Activated effector memory CD4-positive, alpha-beta T cell treated with Interleukin-2 at 50 U/mL for 16 hours (primary cell): ENCODE measurements around the gene YTHDF1.

Experiments used
- DNase-seq: peaks from one replicate; pipeline ENCODE4 v3.0.0-alpha.2; 2020

YTHDF1 gene

DNA sequence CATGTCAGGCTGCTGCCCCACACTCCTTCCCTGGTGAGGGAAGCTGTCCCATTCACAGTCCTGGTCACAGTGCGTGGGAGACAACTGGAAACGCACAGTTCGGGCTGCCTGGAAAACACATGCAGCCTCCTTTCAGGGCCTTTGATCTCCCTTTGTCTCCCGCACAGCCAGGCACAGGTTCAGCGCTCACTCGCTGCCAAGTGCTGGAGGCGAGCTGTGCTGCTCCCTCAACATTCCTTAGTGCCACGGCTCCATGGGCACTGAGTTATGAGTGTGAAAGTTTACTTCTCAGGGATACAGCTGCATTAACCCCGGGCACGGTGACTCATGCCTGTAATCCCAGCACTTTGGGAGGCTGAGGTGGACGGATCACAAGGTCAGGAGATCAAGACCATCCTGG, 9.1 kb downstream of the YTHDF1 start:
- DNase-seq = no peak

DNA sequence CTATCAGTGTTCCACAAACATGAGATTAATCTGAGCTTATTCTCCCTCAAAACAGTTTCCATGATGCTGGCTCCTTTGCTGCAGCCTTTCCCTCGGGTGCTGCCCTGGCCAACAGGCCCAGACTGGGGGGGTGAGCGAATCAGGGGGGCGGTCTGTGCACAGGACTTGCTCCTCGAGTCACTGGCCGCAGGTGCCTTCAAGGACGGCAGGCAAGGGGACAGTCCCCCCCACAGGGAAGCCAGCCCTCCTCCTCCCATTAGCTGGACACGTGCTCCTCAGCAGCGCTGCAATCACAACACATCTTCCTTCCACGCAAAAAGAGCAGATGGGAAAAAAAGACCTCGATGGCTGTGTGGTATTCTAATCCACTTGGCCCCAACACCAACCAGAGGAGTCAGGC, 10.0 kb downstream of the YTHDF1 start:
- no peak for DNase-seq

DNA sequence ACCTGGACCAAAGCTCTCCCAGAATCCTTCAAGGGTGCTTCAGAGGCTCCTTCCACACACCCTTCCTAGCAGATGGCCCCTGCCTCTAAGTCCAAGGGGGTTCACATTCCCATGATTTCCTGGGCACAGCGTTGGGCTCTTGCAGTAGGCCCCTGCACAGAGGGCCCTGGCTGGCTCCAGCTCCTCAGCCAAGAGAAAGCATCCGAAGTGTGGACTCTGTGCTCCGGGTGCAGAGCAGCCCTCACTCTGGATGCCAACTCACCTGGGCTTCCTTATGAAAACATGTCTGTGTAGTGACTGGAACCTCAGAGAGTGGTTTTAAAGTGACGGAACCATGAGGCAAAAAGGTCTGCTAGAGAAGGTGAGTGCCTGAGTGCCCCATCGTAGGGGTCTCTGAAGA, 11.6 kb downstream of the YTHDF1 start:
- no peak for DNase-seq

DNA sequence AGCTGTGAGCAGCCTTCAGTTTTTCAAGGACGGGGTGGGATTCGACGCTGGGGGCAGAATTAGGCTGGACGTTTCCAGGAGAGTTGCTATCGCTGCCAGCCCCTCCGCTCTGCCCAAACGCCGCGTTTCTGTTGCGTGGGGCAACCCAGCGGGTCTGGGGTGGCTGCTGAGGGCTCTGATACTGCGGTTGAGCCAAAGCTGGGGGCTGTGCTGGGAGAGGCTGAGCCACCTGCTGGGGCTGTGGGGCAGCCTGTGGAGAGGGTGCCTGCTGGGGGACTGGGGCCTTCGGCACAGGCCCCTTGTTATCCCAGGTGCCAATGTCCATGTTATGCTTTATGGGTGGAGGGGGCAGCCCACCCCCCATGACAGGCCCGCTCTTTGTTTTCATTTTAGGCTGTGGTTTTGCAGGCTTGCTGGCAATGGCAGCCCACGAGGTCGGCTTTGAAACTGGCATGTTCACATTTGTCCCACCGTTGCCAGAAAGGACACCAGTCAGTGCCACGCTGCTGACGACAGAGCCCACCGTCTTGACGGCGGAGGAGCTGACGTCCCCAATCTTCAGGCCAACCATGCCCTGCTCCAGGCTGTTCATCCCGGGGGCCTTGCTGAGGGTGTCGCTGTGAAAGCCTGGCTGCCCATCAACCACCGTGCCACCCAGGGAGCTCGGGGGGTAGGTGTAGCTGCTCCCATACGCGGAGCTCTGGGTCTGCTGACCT, 13.0 kb downstream of the YTHDF1 start:
- no peak for DNase-seq

DNA sequence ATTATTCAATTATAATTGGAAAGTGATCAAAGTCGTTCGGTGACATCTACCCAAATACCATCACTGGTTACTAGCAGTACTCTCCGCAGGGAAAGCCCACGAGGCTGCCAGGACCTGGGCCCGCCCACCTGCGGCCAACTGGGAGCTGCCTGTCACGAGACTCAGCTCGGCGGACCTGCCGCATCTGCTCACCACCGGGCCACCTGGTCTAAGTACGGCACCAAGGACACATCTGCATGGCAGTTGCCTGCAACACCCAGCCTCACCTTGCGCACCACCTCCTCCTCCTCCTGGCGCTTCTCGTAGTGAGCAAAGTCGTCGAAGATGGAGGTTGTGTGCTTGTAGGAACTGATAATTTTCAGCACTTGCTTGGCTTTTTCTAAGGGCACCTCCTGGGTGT, 13.9 kb downstream of the YTHDF1 start:
- no peak for DNase-seq

DNA sequence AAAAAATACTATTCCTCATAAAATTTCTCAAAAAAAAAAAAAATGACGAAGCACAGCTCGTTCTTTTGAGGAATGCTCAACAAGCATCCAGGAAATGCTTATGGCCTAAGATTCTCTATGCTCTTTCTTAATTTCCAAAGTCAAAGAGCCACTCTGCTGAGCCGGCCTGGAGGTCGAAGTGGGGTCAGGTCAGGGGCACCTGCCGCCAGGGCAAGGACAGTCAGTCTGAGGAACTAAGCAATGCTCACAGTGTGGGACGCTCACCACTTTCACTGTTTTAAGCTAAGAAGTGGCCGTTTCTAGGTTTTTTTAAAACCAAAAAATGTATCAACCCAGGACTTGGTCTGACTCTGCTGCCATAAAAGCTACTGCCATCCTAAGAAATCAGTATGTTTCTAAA, 17.3 kb downstream of the YTHDF1 start:
- DNase-seq = no peak

DNA sequence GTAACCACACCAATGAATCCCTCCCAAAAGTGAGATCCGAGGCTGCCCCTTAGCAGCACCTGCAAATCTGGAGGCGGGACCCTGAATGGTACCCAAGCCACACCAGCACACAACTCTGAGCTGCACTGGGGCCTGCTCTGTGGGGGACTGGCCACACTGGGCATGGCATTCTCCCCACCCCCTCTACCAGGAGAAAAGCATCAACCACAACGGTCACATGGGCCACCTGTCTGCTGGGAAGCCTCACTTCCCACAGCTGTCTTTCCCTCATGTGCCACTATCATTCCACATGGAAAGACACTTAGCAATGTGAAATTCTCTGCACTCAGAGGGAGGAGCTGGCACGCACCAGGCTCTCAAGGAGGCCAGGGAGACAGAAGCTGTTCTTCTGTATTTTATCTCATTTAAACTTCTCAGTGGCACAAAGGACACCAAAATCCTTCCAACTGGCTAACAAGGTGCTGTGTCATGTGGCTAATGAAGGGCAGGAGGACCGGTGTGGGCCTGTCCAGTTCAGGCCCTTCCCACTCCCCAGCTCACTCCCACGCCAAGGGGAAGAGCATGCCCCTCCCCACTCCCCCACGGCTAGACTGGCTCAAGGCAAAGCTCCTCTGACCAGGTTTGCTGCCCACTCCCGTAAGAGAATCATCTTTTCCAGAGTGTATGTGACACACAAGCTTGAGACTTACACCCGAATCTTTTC, 19.0 kb downstream of the YTHDF1 start:
- DNase-seq = no peak

DNA sequence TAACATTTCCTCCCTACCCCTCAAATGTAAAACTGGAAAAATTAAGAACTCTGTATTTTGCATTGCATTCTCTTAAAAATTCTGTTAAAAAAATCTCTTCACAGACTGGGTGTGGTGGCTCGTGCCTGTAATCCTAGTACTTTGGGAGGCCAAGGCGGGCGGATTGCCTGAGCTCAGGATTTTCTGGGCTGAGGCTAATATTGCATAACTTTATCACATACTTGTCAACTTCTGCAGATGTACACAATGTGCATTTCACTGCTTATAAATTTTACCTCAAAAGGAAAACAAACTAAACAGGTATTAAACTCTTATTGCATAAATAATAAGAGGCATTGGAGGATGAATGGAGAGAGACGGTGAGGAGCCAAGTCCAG, 21.1 kb downstream of the YTHDF1 start:
- DNase-seq = no peak

DNA sequence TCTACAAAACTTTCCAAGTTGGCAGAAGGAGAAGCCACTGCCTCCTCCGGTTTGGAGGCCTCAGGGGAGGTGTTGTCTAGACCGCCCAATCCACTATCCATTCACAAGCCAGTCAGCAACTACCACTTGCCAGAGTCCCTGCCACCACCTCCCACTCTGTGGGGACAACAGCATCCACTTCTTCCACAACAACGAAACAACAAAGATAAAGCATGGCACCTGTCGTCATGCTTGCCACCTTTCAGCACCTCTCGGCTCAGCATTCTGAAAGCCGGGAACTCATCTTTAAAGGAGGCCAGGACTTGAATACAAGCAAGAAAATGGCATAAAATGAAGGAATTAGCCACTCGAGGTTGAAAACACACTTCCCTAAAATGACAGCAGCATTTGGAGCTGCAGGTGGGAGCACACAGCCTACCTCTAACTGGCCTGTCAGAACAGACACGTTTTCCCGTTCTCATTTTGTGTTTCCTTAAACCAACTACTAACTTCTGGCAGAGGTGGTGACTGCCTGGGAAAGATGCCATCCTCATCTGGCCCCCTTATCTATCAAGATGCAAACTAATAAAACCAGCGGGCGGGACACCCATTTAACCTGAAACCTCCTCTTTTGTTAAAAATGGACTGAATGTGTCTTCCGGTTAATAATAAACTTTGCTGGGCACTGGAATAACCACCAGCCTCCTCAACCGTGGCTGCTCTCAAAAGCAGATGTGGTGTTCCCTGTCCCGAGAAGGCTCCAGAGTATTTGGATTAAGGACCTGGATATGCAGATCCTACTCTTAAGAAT, 21.7 kb downstream of the YTHDF1 start:
- DNase-seq = no peak

DNA sequence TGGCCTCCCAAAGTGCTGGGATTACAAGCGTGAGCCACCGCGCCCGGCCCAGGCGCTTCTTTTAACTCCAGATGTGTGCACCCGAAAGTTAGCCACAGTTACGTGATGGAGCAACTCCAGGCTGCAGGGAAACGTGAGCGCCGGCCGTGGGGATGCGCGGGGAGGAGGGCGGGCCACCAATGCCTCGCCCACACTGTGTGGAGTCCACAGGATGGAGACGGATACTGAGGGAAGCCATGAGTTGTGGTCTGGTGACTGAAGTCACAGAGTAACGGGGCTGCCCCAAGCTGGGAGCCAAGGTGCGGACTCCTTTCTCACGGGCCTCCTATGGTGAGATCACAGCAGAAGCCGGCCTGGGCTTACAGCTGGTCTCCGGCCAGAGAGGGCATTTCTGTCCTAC, 23.2 kb downstream of the YTHDF1 start:
- DNase-seq = no peak

DNA sequence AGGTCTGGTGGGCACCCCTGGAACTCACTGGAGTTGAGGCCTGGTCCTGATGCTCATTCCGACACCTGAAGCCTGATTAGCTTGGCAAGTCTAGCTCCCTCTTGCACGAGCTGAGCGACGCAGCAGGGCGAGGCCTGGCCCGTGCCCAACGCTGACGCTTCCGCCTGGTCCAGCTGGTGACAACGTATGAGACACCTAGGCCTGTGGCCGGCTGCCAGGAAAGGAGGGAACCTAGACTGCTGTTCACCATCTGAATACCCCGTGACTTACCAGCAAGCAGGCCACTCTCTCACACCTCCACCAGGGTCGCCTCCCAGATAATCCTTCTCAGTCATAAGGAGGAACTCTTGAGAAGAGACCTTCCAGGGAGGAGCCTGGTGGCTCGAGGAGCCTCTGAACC, 24.5 kb downstream of the YTHDF1 start:
- DNase-seq = no peak

DNA sequence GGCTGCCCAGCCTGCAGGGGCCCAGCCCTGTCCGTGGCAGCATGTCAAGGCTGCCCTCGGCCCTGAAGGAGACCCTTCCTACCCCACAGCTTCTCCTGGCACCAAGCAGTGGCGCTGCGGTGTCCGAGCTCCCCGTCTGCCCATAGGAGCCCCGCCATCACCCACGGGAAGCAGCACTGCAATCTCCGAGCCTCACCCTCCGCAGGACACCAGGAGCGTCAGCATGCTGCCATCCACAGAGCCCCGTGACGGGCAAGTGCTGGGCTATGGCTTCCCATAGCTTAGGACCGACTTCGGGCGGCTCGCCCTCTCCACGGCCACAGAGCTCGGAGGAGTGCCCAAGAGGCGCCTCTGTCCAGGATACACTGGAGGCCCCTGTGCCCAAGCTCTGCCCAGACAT, 25.1 kb downstream of the YTHDF1 start:
- DNase-seq = no peak

DNA sequence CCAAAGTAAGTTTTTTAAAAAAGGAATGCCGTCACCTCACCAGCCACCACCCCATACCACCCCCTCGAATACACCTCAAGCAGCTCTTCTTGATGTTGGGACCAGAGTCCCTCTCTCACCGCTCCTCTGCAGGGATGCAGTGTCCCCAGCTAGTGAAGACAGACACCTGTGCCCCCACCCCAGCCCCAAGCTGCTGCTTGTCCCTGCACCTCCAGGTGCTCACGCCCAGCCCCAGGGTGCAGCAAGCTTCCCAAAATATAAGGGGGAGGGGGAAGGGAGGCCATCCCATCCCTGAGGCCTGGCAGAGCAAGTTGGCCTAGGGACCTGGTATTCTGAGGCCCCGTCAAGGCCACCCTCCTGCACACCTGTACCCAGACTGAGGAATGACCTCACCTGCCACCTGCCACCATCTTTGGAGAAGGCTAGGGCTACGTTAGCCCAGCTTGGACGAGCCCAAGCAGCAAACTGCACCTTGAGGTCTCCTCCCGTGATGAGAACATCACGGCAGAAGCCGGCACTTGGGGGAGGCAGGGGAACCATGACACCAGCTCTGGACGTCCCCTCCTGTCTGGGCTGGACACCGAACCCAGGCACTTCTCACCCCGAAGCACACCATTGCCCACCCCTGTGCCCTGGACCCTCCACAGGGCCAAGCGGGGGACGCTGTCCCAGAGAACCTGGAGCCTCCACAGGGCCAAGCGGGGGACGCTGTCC, 25.9 kb downstream of the YTHDF1 start:
- no peak for DNase-seq

DNA sequence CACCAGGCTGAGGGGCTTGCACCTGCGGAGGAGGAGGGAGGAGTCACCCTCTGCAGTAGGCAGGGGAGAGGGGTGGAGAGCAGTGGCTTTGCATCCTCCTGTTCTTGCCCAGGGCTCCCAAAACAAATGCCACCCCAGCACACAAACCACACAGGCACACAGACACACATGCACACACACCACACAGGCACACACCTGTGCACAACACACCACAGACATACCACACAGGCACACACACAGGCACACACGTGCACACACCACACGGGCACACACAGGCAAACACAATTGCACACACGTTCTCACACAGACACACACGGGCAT, 26.6 kb downstream of the YTHDF1 start:
- DNase-seq = no peak

DNA sequence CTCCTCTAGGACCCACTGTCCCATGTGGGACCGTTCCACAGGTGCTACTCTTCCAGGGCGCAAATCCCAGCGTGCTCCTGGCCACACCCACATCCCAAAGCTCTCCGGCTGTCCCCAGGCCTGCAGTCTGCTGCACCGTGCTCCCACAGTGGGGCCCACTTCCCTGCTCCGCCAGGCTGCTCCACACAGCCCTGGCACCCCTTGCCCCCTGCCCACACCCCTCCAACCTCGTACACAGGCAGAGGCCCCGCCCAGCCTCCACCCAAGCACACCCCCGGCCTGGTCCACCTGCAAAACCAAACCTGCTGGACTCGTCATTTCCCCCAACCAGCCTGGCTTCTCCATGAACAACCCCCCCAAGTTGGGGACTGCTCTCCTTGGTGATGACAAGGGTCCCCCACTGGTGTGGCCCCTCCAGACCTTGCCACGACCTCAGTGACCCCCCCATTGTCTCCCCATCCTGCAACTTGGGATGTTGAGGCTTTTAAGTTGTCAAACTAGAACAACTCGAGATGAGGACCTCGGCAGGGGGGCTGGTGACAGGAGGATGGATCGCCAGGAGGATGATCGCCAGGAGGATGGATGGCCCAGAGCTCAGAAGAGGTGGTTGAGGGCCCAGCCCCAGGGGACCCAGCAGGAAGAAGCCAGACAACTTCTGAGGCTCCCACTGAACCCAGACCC, 27.1 kb downstream of the YTHDF1 start:
- DNase-seq = no peak

DNA sequence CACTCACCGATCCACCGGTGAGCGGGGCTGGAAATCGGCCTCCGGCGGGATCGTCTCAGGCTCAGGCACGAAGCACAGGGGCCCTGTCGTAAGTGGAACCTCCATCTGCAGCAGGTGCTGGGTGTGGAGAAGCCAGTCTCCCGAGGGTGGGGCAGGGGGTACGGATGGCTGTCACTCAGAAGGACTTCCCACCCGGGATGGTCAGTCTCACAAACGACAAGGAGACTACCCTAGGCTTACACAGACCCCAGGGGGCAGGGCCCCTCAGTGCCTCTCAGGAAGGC, 27.8 kb downstream of the YTHDF1 start:
- DNase-seq = no peak

DNA sequence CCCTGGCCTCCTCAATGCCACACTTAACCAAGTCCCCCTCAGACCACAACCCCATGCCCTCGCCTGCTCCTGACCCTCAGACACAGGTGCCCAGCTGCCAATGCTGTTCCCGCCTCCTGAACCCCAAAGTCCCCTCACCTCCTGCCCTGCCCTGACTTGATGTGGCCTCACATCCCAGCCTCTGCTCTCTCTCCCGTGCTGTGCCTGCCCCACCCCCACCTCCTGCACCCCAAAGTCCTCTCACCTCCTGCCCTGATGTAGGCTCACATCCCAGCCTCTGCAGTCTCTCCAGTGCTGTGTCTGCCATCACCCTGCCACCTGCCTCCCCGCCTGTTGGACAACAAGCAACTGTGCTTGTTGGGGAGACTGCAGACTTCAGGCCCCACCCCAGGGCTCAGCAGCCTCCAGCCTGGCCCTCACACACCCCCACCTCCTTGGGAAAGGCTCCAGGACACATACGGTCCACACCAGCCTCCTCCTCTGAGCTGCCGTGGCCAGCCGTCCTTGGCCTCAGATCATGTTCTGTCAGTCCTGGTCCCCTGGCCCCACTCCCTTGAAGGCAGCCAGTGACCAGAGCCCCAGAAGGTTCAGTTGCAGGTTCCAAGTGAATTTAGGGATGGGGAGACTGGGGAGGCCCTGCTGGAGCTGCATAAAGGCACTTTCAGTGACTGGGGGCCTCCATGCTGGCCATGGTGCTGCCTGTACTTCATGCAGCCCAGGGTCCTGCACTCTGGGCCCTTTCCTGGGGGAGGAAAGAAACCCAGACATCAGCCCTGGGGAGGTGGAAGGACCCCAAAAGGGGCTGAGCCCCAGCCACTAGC, 28.4 kb downstream of the YTHDF1 start:
- DNase-seq = no peak

DNA sequence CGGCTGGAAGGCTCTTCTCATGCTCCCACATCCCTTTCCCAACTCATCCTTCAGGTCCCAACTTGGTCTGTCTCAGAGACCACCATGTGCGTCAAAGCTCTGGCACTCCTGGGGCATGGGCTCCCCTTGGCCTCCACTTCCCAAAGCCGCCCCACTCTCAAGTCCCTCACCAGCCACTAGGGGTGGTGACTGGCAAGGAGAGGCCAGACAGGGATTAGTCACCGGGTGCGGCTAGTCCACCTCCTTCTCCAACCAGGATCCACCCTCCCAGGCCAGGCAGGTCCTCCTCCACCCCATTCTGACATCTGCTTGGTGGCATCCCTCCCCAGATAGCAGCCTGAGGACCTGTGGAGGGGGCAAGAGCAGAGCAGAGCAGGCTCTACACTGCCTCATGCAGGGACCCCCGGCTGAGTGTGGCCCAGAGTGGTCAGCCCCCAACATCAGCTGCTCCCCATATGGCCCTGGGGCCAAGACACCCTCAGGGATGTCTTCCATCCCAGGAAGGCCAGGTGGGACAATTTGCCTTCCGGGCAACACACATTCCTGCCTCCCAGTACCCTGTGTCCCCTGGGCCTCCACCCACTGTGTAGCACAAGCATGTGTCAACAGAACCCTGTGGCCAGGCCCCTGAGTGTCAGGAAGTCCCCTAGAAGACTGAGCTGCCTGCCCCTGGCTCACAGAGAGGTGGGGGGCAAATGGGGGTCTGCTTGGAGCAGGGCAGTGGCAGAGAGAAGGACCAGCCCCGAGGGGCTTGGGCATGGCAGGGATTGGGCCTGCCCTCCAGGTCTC, 29.2 kb downstream of the YTHDF1 start:
- no peak for DNase-seq

DNA sequence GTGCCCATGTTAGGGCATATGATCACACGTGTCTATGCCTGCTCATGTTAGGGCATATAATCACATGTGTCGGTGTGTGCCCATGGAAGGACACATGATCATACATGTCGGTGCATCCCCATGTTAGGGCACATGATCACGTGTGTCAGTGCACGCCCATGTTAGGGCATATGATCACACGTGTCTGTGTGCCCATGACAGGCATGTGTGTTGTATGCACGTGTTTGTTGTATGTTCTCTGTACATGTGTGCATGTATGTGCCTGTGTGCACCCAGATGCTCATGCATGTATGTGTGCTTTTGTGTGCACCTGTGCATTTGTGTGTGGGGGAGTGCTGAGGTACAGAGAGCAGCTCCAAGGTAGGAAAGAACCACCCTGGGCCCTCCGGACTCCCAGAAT, 29.8 kb downstream of the YTHDF1 start:
- no peak for DNase-seq

DNA sequence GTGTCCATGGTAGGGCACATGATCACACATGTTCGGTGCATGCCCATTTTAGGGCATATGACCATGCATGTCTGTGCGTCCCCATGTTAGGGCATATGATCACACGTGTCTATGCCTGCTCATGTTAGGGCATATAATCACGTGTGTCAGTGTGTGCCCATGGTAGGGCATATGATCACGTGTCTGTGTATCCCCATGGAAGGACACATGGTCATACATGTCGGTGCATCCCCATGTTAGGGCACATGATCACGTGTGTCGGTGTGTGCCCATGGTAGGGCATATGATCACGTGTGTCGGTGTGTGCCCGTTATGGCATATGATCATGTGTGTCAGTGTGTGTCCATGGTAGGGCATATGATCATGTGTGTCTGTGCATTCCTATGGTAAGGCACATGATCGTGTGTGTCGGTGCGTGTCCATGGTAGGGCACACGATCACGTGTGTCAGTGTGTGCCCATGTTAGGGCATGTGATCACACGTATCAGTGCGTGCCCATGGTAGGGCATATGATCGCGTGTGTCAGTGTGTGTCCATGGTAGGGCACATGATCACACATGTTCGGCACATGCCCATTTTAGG, 30.6 kb downstream of the YTHDF1 start:
- no peak for DNase-seq
